ELR (cell line): ENCODE measurements around the gene GRIN3A.
A peak's percentile ranks its signal among the peaks of the same experiment; 100 is the strongest.

Experiments used
- DNase-seq: peaks from one replicate; pipeline ENCODE4 v3.0.0-alpha.2; 2015; ENCODE audit warnings: low read depth

Gene GRIN3A

DNA sequence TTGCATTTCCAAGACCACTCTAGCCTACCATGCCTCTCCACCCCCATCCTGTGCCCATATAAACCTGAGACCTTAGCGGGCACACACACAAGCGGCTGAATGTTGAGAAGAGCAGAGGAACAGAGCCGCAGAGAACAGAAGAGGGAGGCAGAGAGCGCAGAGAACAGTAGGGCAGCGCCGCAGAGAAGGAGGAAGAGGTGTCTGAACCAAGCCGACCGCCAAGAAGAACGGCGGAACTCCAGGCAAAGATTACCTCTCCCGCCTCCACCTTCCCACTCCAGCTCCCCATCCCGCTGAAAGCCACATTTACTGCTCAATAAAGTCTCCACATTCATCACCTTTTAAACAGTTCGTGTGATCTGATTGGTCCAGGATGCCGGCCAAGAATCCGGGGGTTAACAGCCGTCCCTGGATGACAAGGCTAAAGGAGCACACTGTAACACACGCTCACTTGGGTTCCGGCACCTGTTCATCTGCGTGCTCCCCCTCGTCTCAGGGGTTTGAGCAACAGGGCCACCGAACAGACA is 33.2 kb downstream of the GRIN3A start:
- DNase-seq, result peak; percentile 36

DNA sequence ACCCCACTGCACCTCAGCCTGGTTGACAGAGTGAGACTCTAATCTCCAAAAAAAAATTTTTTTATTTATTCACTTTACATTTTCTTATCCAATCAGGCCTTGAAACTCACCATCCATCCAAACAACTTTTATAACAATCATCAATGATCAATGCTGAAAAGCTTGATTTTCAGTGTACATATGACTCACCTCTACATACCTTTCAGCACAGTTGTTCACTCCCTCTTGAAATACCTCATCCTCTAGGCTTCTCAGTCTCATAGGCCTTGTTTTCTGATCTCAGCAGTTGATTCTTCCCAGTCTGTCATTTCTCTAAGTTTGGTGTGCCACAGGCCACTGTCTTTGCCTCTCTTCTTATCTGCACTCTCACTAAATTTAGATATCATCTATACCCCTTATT is 36.2 kb downstream of the GRIN3A start:
- DNase-seq, result peak; percentile 3

DNA sequence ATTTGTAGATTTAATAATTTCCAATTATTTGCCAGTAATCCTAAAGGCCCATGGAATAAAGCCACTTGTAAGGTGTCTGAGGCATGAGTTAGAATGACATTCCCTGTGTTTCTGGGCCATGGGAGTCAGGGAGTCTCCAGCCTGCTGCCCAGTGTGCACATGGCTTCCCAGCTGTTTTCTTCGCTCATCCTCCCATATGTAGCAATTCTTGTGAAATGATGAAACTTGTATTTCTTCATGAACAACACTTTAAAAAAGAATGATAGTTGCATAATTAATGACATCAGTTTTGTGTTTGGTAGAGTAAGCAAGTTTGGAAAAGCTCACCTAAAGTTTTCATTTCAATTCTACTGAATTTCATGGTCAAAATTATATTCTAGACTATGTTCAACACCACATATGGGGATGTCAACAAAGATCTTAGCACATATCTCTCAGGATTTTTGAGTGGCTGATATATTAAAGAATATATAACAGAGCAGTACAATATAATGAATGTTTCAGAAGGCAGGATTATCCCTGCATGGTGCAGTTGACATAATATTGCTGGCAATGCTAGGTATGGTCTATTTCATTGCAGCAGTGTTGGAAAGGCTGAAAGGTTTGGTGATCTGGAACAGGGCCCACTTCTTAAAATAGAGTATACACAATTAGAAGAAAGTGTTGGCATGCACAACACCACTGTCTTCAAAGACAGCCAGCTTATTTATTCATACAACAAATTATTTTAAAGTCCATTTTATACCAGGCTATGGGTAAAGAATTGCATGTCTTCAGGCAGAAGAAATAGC is 44.7 kb downstream of the GRIN3A start:
- DNase-seq, result no peak

DNA sequence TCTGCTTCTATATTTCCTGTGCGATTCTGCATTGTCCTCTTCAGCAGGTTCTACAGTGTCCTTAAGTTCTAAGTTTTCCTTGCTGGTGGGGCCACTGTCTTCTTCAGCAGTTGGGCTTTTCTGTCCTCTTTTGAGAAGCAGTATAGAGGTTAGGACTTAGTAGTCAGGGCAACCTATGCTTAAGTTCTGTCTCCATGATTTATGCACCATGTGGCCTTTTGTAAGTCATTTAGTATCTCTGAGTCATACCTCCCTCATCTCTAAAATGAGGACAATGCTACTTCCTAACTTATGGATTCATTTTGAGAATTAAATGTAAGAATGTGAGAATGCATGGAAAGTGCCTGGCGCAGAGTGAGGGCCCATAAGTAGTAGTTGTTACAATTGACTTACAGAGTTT is 46.8 kb downstream of the GRIN3A start:
- no peak for DNase-seq

DNA sequence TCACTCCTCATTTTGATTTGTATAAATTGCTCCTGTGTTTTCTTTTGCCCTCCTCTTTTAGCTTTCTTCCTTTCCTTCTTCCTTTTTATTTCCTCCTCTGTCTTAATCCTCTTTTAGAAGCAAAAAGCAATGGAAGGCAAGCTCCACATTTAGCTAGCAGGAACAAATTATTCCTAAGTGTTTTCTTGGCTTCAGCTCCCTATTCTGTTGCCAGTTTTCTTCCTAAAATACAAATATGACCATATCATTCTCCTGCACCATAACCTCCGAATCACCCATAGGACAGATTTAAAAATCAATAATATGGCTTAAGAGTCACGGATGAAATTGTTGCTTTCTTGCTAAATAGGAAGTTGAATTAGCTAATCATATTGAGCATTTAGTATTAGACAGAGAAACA is 49.4 kb downstream of the GRIN3A start:
- DNase-seq, result no peak

DNA sequence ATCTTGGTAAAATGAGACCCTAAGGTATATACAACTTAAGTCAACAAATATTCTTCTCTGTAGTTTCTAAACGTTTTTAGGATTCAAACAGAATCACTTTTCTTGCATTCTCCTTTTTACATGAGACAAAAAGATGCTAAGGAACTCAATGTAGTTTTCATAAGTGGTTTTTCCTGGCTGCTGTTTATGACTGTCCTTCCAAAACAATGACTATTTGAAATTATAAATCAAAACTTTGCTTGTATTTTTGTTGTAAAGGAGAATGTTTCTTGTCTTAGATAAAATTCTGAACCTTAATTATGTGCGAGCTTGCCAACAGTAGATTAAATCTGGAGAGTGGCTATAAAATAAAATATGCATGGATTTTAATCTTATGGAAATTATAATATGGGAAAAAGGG is 53.8 kb downstream of the GRIN3A start:
- no peak for DNase-seq

DNA sequence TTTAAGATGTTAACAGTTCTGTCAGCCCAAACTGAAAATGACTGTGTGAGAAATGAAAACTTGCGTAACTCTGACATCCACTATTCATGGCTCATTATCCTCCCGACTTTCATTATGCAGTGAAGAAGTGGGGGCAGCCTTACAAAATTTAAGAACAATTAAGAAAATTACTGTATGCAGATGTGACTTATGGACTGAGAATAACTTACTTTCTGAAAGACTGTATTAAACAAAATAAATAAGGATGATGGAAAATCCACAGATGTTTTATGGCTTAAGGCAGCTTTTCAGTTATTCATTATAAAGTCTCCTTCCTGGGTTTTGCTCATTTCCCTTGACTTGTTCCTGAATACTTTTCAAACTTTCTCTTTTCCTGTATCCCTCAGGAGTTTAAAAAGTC is 55.2 kb downstream of the GRIN3A start:
- DNase-seq, result no peak

DNA sequence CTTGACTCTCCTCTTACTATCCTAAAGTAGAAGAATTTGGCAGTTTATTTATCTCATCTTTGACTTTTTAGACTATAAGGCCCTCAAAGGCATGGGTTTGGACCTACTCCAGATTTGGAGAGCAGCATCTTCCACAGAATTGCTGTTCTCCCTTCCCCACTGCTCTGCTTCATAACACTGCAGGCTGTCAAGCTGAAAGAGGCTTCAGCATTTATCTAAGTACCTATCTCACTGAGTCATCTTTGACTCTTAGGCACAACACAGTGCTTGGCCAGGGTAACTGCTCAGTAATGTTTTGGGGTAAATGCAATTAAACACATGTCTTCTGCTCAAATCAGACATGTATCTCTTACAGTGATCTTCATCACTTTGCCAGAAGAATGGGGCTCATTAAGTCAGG is 60.6 kb downstream of the GRIN3A start:
- DNase-seq, result no peak

DNA sequence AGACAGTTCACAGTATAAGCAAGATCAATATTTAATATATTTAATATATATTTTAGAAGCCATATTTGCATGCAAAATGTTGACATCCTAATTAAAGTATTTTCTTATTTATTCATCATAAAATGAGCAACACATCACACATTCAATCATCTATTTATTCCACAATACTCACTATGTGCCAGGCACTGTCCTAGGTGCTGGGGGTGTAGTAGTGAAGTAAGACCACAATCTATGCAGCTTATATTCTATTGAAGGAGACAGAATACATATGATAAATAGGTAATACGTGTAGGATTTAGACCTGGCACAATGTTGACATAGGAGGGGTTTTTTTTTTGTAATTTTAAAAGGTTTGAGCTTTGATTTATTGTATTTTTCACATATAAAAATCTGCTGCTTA is 63.1 kb downstream of the GRIN3A start:
- no peak for DNase-seq

DNA sequence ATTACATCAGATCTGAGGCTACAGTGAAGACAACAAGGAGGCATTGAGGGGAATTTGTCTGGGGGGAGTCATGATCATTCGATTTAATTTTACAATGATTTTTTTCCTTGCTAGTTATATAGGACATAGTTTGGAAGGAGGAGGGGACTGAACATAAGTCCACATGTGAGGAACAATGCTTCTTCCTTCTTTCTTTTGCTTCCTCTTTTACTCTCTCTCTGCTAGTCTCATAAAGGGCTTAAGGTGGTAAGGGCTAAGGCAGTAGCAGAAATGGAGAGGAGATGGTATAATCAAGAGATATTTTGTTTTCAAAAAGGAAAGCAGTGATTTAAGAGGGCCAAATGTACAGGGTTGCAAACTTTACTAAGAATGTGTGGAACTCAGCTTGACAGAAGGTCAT is 64.3 kb downstream of the GRIN3A start:
- DNase-seq, result no peak

DNA sequence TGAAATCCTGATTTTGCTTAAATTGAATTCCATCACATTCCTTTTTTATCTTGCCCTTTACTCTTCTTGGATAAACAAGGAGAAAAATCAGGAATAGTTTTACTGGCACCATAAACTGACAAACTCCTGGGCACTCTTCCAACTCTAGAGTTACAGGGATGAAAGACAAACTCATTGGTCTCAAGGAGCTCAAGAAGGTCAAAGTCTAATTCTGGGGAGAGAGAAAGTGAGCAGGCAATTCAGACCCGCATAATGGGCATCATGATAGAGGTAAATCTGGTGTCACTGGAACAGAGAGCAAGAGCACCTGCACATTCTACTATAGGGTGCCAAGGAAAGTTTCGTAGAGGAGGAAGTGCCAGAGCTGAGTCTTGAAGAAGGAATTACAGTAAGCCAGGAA is 64.8 kb downstream of the GRIN3A start:
- no peak for DNase-seq

DNA sequence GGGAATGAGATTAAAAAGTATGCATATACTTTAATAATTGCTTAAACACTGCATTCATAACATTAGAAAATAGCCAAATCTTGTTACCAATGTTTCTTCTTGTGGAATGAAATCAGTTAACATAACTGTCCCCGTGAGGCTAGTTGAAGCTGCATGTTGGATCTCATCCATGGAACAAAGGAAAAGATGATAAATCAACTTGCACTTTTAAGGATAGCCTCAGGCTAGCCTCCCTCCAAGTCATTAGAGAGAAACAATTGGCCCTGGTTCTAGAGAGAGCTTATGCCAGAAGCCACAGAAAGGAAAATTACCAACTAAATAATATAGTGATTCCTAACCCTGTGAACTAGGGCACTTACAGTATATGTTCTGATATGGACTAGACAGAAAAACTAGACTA is 66.9 kb downstream of the GRIN3A start:
- DNase-seq, result no peak

DNA sequence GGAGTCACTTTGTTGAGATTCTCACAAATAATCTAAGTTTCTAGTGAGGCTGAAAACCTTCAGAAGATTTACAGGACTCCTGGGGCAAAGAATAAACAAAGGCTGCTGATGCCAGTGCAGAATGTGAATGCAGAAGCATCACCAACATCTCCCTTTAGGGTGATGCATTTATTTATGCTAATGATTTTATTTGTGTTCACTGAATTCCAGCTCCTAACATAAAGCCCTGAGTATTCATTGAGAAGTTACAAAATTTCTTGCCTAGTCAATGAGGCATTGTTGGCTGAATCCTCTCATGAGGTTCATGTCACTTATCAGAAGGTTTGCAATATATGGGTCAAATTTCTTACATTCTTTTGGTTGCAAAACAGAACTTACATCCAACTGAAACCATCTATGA is 70.0 kb downstream of the GRIN3A start:
- no peak for DNase-seq

DNA sequence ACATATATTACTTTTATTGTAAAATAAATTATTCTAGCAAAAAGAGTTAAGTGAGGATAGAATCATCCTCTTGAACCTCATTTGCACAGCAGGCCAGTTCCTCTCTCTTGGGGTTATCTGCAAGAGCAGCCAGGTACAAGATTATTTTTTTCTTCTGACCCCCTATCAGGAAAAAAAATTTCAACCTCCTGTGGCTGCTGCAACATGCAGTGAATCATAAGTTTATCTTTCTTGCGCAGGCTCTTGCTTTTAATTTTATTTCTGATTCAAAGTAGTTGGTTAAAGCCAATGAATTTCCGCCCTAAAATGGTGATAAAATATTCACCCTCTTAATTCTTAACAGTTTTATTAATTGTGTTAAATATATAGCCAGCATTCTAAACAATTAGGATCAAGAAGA is 74.0 kb downstream of the GRIN3A start:
- DNase-seq, result no peak

DNA sequence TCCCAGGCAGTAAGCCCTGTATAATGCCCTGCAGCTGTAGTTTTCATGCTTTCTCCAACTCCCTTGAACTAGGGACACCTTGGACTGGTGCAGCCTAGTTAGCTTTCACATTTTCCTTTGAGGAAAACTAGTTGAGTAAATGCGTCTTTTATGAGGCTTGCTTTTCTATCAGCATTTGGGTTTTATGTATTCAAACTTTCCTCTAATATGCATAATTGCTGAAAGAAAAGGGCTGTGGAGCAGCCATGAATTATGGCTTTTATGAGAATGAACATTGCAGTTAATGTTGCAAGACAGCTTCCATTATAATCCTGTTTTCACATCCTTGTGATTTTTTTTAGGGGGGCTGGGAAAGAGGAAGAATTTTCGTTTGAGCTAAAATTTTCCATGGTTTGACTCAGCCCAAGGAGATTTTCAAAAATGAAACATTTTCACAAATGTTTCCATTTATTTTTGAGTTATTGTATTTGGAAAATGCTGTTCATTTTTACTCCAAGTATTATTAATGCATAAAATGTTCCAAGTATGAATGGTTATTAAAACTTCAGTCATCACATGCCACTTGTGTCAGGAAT is 85.8 kb downstream of the GRIN3A start:
- no peak for DNase-seq

DNA sequence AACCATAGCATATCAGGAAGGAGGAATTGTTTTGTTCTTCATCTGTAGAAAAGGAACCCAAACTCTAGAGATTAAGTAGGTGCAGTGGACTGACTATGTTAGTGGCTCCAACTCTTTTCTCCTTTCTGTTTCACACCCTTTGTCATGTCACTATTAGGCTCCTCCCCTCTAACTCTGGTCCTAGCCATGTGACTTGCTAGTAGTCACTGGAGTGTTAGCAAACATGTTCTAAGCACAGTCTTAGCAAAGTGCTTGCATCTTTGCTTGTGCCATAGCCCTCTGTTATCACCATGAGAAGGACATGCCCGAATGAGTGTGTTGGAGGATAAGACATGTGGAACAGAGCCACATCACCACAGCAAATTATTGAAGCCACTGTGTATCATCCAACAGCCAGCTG is 88.3 kb downstream of the GRIN3A start:
- no peak for DNase-seq

DNA sequence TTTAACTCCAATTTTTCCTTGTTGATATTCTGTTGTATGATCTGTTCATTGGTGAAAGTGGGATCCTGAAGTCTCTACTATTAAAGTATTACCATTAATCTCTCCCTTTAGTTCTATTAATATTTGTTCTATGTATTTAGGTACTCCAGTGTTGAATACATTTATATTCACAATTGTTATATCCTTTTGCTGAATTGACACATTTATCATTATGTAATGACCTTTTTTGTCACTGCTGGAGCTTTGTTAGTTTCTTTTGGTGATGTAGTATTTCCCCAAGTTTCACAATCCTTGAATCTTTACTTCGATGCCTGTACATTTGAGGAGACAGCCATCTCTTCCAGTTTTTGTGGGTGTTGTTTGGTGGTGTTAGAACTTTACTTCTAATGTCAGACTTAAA is 90.0 kb downstream of the GRIN3A start:
- DNase-seq, result no peak

DNA sequence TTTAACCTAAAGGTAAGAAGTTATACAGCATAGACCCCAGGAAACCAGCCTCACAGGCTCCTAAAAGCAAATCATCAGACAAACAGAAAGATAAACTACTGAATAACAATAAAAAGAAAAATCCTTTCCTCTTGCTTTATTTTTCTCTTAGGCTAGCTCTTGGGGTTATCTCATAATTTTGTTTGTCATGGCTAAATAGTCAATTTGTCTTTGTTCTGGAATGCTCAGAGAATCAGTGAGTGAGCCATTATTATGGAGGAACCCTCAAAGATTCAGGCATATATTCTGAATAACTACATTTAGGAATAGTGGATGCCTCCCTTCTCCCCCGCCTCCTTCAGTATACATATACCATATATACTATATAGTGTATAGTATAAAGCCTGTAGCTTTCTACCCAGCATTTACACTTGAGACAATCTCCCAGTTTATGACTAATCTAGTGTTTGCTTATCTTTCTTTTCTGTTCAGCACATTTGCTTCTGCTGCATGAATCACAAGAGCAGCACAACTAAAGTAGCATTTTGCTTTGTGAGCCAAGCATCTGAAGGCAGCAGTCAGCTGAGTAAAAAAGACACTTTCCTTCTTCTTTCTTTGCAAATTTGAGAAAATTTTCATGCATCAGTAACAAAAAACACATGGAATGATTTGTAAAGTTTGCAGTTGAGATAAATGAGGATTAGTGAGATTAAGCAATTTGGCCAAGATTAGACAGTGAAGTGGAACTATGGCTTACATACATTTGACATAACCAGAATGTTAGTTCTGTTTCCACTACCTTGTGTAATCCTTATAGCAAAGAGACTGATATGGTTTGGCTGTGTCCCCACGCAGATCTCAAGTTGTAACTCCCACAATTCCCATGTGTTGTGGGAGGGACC is 98.4 kb downstream of the GRIN3A start:
- DNase-seq, result no peak

DNA sequence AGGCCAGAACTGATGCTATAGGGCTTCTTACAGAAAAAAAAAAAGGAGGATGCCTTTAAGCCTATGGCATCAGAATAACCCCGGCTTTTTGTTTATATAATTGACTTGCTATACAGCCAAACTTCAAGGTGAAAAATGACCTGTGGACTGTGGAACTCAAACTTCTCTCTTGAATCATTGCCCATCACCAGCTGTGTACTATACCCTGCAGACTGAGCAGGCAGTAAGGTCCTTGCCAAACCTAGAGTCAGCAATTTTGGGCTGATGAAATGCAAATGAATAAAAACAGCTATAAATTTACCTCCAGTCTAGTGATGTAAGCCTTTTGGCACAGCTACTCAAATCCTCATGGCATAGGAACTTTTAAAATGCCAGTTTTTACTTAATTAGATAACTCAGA is 99.1 kb downstream of the GRIN3A start:
- no peak for DNase-seq

DNA sequence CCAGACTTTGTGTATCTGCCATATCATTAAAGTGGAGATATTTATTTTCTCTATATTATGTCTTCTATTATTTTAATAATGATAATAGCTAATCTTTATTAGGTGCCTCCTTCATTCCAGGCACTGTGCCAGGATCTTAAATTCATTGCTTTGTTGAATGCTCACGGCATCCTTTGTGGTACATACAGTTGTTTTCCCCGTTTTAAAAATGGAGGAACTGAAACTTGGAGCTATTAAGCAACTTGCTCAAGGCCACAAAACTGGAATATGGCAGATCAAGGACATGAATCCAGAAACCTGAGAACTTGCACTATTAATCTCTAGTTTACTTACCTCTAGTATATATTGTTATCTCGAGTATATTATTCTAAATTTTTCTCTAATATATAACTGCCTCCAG is 102.2 kb downstream of the GRIN3A start:
- no peak for DNase-seq

DNA sequence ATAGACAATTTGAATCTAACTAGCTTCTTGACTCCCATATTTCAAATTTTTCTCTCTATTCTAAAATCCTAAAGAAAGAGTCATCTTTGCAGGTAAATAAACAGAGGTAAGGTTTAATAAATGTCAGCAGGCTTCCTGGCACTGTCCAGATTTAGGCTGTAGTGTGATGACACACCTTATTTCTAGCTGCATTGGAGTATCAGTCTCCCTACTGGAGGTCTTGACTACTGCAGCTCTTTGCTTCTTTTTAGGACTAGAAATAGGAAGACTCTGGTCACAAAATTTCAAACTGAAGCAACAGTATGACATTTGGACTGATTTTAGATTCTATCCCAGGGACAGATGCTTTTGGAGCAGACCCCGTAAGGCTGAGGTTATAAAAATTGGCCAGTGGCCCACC is 103.0 kb downstream of the GRIN3A start:
- peak; percentile 9 for DNase-seq

DNA sequence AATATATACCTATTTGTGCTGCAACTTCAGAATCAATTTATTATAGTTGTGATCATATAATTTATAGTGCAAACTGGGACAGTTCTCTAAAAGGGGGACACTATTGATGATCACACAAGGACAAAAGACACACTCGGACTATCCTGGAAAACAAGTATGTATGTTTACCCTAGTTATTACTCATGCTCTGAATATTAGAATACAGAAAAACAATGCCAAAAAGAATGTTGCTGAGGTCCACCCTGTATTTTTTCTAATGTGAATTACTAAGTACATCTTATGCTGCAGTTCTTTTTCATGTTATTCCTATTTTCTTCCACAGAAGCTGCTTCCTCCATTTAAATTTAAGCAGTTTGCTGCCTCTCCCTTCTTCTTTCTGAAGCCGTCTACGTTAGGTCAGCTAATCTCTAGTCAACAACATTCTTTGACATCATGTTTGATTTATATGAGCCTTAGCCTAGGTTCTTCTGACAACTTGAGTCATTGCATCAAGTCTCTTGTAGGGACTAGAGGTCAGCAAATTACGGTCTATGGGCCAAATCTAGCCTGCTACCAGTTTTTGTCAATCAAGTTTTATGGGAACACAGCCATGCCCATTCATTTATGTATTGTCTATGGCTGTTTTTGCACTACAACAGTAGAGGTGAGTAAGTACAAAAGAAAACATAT is 103.6 kb downstream of the GRIN3A start:
- DNase-seq, result no peak
